PC-3 (cell line): ENCODE measurements around the gene ARNT2. TPM values are rescaled to one million over a fixed set of nuclear protein-coding genes. Genes with fewer than 3 reads are reported as not detected.

ENCODE experiments used
- ATAC-seq: fragments of 200-7000 bp; cut with Tn5 transposase; 2 replicates; pipeline ENCODE4 v1.9.1; 2020; ENCODE audit warnings: mild to moderate bottlenecking, moderate library complexity
- BruUV-seq: library from RNA; stranded (reverse); fragments of 400-500 nt; replicated peaks from 2 replicates; lab custom pipeline; 2021; lab: Mats Ljungman, UMichigan
- CTCF ChIA-PET: fragments of 300-600 bp; sonication (Branson Sonifier 250); formaldehyde crosslinking; loops from one replicate; lab custom pipeline; 2022; ENCODE audit warnings: antibody characterized with exemption; lab: Charles Lee
- POLR2A ChIA-PET: fragments of 300-600 bp; sonication (Branson Sonifier 250); formaldehyde crosslinking; loops from one replicate; lab custom pipeline; 2022; ENCODE audit warnings: antibody characterized with exemption; ENCODE audit not compliant: unreplicated experiment; lab: Charles Lee
- DNase-seq: peaks from one replicate; pipeline ENCODE4 v3.0.0-alpha.2; 2015
- H2AFZ ChIP-seq: fragments of 300-600 bp; sonication (generic); 2 replicates; pipeline ENCODE4 v1.6.0; 2016; ENCODE audit warnings: antibody characterized with exemption, low read length
- H3F3A ChIP-seq: fragments of 300-600 bp; sonication (generic); one replicate; pipeline ENCODE4 v1.6.0; 2017; ENCODE audit warnings: antibody characterized with exemption, low read length, control low read depth, mild to moderate bottlenecking; ENCODE audit not compliant: unreplicated experiment
- H3K27ac ChIP-seq: fragments of 300-600 bp; sonication (generic); 2 replicates; pipeline ENCODE4 v1.5.1; 2016; ENCODE audit warnings: mild to moderate bottlenecking, low read length
- H3K27me3 ChIP-seq: fragments of 300-600 bp; sonication (generic); 2 replicates; pipeline ENCODE4 v1.6.1; 2016; ENCODE audit warnings: low read length, mixed read lengths
- H3K36me3 ChIP-seq: fragments of 300-600 bp; sonication (generic); 2 replicates; pipeline ENCODE4 v1.6.1; 2016; ENCODE audit warnings: low read depth, mixed run types, low read length, mixed read lengths
- H3K4me1 ChIP-seq: fragments of 300-600 bp; sonication (generic); 2 replicates; pipeline ENCODE4 v1.5.1; 2016; ENCODE audit warnings: low read length; ENCODE audit not compliant: insufficient read depth
- H3K4me2 ChIP-seq: fragments of 300-600 bp; sonication (generic); 2 replicates; pipeline ENCODE4 v1.6.0; 2016; ENCODE audit warnings: low read length
- H3K4me3 ChIP-seq: fragments of 300-600 bp; sonication (generic); 2 replicates; pipeline ENCODE4 v1.5.1; 2016; ENCODE audit warnings: mild to moderate bottlenecking, low read length, mixed read lengths
- H3K79me2 ChIP-seq: fragments of 300-600 bp; sonication (generic); 2 replicates; pipeline ENCODE4 v1.6.1; 2017; ENCODE audit warnings: low read length, mixed read lengths
- H3K9ac ChIP-seq: fragments of 300-600 bp; sonication (generic); 2 replicates; pipeline ENCODE4 v1.6.0; 2016; ENCODE audit warnings: mild to moderate bottlenecking, low read length
- H3K9me2 ChIP-seq: fragments of 300-600 bp; sonication (generic); replicated peaks from 2 replicates; pipeline ENCODE4 v1.6.1; 2016; ENCODE audit warnings: mixed run types, low read length, mixed read lengths
- H3K9me3 ChIP-seq: fragments of 300-600 bp; sonication (generic); 2 replicates; pipeline ENCODE4 v1.6.1; 2016; ENCODE audit warnings: low read length, mixed read lengths
- H4K20me1 ChIP-seq: fragments of 300-600 bp; sonication (generic); 2 replicates; pipeline ENCODE4 v1.6.1; 2016; ENCODE audit warnings: low read length, mixed read lengths
- CTCF ChIP-seq: fragments of 300-600 bp; sonication (generic); conservative IDR thresholded peaks from 2 replicates; pipeline ENCODE4 v1.5.1; 2017; ENCODE audit warnings: antibody characterized with exemption, low read depth, mild to moderate bottlenecking, low read length
- EZH2 ChIP-seq: fragments of 300-600 bp; sonication (generic); IDR thresholded peaks from one replicate; pipeline ENCODE4 v1.6.1; 2017; ENCODE audit warnings: antibody characterized with exemption, mild to moderate bottlenecking, low read length; ENCODE audit not compliant: unreplicated experiment
- EZH2phosphoT487 ChIP-seq: fragments of 300-600 bp; sonication (generic); IDR thresholded peaks from 2 replicates; pipeline ENCODE4 v1.6.1; 2018; ENCODE audit warnings: mild to moderate bottlenecking, antibody characterized with exemption, low read length, borderline replicate concordance
- intact Hi-C: fragments of 100-400 bp; cut with micrococcal nuclease; formaldehyde crosslinking; loops from 2 replicates; pipeline ENCODE4 v1.9.0; 2023
- total RNA-seq: library from RNA; depleted of rRNA; stranded (reverse); fragments of >200 nt; gene quantifications from 2 replicates; pipeline ENCODE4 v1.2.3, GENCODE V29; 2014

Gene ARNT2
- total RNA-seq, 1 experiment from 2014 or later: 0.11 TPM

GRCh38 chr15:80367661-80368060 is 36.5 kb upstream of the ARNT2 start:
- POLR2A ChIA-PET: no interaction called here
- no peaks in the 10 kb centered on the region for H3K36me3 ChIP-seq
- no peaks in the 10 kb centered on the region for H3K9me3 ChIP-seq
- H3F3A ChIP-seq: no peaks in the 10 kb centered on the region
- TF ChIP-seq EZH2 (no peak), EZH2phosphoT487 (no peak), CTCF (no peak)
- H3K4me2 ChIP-seq: no peak overlapping the region
- DNase-seq: no peak
- H3K9ac ChIP-seq: no peak overlapping the region
- BruUV-seq: no TSS peak
- no peaks in the 10 kb centered on the region for H3K4me1 ChIP-seq
- no peaks in the 10 kb centered on the region for H4K20me1 ChIP-seq
- H3K4me3 ChIP-seq: no peak overlapping the region
- no peak for ATAC-seq
- CTCF ChIA-PET: no interaction called here
- no peak overlapping the region for H3K27ac ChIP-seq
- H3K9me2 ChIP-seq: no peaks in the 10 kb centered on the region
- H3K79me2 ChIP-seq: no peaks in the 10 kb centered on the region
- intact Hi-C loops: no loop called here
- H3K27me3 ChIP-seq: peaks cover 17% of the 10 kb centered on the region
- H2AFZ ChIP-seq: no peak overlapping the region

GRCh38 chr15:80371924-80372323 is 32.3 kb upstream of the ARNT2 start:
- intact Hi-C loops: no loop called here
- ATAC-seq (no peak), DNase-seq (no peak)
- ChIA-PET CTCF (no interaction called here), POLR2A (no interaction called here)
- H3F3A ChIP-seq: no peaks in the 10 kb centered on the region
- peaks cover 29% of the 10 kb centered on the region for H3K27me3 ChIP-seq
- BruUV-seq: no TSS peak
- H3K4me3 ChIP-seq: no peak overlapping the region
- H3K9me2 ChIP-seq: no peaks in the 10 kb centered on the region
- no peak overlapping the region for H3K27ac ChIP-seq
- no peak overlapping the region for H3K9ac ChIP-seq
- H2AFZ ChIP-seq: no peak overlapping the region
- no peaks in the 10 kb centered on the region for H3K4me1 ChIP-seq
- no peak for TF ChIP-seq EZH2phosphoT487
- no peak overlapping the region for H3K4me2 ChIP-seq
- H3K79me2 ChIP-seq: no peaks in the 10 kb centered on the region
- H4K20me1 ChIP-seq: no peaks in the 10 kb centered on the region
- no peaks in the 10 kb centered on the region for H3K36me3 ChIP-seq
- H3K9me3 ChIP-seq: no peaks in the 10 kb centered on the region

- Histone ChIP-seq H3K9ac (no peak overlapping the region), H3K27me3 (peaks cover 54% of the 10 kb centered on the region), H3K9me3 (no peaks in the 10 kb centered on the region), H3K4me2 (no peak overlapping the region), H3K79me2 (no peaks in the 10 kb centered on the region), H3F3A (no peaks in the 10 kb centered on the region), H3K4me1 (no peaks in the 10 kb centered on the region), H2AFZ (no peak overlapping the region), H3K27ac (no peak overlapping the region), H4K20me1 (no peaks in the 10 kb centered on the region), H3K9me2 (no peaks in the 10 kb centered on the region), H3K36me3 (no peaks in the 10 kb centered on the region), H3K4me3 (no peak overlapping the region)
- no peak for DNase-seq
- intact Hi-C loops: no loop called here
- CTCF ChIA-PET: no interaction called here
- ATAC-seq: no peak
- POLR2A ChIA-PET: no interaction called here
- TF ChIP-seq CTCF (no peak), EZH2 (no peak), EZH2phosphoT487 (no peak)
- no TSS peak for BruUV-seq
Measured at GRCh38 chr15:80374441-80374840, 29.7 kb upstream of the ARNT2 start.
